Activated CD4-positive, alpha-beta T cell treated with anti-CD3 and anti-CD28 coated beads, Interleukin-2, Interleukin-6, amounts not matched to agents 100 ng/mL and 50 ng/mL, durations not matched to agents 16 hours and 8 hours (primary cell): Measurements from ENCODE around the gene ATG2B.
"Not testable (repeated sequence)": the region's sequence is repeated elsewhere in the genome, so short reads cannot be mapped to it uniquely, and the experiment has no call there.

ENCODE experiments used
- DNase-seq: peaks from one replicate; pipeline ENCODE4 v3.0.0-alpha.2; 2020

ATG2B gene

GRCh38 chr14:96370528-96370927 lies 7.4 kb upstream of the ATG2B start:
- no peak for DNase-seq

- no peak for DNase-seq
Observed at GRCh38 chr14:96368534-96368933, 5.4 kb upstream of the ATG2B start.

GRCh38 chr14:96364962-96365361 lies 1.8 kb upstream of the ATG2B start:
- DNase-seq, result no peak

- peak; percentile 55 for DNase-seq
Observed at GRCh38 chr14:96363751-96364336, 703 bp upstream of the ATG2B start.

- DNase-seq, result peak; percentile 78
Observed at GRCh38 chr14:96362071-96362964, 823 bp downstream of the ATG2B start.

DNA sequence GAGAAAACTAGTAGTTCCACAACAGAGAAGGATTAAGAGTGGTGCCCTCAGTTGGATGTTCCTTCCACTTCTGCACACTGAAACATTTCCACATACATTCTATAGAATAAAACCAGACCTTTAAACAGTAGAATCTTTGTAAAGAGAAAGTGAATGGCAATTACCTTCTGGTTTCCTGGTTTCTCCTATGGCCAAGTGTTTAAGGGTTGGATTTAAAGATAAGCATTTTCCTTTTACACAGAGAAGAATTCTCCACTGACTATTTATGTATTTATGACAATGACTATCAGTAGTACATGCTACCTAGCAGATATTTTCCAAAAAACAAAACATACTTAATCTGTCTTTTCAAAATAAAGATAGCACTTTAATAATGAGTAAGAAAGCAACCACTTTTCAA lies 3.2 kb downstream of the ATG2B start:
- DNase-seq, result no peak

DNA sequence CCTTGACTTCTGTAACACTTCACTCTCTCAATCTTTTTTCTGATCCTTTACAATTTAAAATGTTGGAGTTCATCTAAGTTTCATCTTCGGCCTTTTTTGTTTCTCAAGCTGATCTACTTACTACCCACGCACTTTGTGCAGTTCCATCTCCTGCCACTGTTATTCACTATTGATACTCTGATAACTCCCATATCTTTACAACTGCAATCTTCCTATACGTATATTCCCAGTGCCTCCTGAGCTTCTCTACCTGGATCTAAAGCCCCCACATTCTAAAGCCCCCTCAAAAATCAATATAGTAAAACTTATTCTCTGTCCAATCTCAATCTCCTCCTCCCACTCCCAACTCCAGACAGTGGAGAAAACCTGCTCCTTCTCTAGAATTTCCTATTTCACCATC lies 5.9 kb downstream of the ATG2B start:
- no peak for DNase-seq

DNA sequence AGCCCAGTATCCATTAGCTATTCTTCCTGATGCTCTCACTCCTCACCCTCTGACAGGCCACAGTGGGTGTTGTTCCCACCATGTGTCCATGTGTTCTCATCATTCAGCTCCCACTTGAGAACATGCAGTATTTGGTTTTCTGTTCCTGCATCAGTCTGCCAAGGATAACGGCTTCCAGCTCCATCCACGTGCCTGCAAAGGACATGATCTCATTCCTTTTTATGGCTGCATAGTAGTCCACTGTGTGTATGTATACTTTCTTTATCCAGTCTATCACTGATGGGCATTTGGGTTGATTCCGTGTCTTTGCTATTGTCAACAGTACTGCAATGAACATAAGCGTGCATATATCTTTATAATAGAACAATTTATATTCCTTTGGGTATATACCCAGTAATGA lies 8.9 kb downstream of the ATG2B start:
- no peak for DNase-seq

GRCh38 chr14:96352708-96353107 lies 10.4 kb downstream of the ATG2B start:
- no peak for DNase-seq

- no peak for DNase-seq
Observed at GRCh38 chr14:96351986-96352385, 11.2 kb downstream of the ATG2B start.

DNA sequence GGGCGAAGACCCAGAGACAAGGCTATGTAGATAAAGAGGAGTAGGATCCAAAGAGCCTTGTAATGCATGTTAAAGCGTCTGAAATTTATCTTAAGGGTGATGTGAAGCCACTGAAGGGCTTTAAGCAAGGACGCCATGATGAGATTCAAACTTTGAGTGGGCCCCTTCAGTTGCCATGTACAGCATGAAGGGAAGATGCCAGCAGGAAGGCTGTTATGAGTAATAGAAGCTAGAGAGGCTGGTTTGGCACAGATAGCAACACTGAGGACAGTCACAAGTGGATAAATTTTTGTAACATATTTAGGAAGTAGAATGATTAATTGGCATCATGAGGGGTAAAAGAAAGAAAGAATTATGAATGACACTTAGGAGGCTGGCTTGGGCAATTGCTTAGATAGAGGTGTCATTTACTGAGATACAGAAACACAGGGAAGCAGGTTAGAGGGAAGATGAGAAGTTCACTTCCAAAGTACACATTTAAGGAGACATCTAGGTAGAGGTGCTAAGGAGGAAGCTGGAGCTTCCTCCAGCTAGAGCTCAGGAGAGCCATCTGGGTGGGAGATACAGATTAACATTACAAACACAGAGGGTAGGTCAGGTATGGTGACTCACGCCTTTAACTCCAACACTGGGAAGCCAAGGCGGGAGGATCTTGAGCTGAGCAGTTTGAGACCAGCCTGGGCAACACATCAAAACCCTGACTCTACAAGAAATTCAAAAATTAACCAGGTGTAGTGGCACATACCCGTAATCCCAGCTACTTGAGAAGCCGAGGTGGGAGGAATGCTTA lies 13.7 kb downstream of the ATG2B start:
- DNase-seq, result peak; percentile 56

DNA sequence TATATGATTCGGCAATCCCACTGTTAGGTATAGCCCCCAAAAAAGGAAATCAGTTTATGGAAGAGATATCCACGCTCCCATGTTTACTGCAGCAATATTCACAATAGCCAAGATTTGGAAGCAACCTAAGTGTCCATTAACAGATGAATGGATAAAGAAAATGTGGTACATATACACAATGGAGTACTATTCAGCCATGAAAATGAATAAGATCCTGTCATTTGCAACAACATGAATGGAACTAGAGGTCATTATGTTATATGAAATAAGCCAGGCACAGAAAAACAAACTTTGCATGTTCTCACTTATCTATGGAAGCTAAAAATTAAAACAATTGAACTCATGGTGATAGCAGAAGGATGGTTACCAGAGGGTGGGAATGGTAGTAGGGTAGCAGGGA lies 15.2 kb downstream of the ATG2B start:
- not testable (repeated sequence) for DNase-seq

DNA sequence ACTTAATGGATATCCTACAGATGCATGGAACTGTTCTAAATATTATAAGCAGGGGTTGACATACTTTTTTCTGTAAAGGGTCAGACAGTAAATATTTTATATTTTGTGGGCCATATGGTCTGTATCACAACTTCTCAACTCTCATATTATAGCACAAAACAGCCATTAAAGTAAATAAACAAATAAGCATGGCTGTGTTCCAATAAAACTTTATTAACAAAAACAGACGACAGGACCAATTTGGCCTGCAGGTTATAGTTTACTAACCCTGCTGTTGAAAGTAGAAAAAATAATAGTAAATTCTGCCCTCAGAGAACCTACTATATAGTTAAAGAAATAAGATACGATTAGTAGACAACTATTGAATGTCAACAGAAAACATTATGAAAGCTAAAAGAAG lies 17.5 kb downstream of the ATG2B start:
- DNase-seq, result no peak

DNA sequence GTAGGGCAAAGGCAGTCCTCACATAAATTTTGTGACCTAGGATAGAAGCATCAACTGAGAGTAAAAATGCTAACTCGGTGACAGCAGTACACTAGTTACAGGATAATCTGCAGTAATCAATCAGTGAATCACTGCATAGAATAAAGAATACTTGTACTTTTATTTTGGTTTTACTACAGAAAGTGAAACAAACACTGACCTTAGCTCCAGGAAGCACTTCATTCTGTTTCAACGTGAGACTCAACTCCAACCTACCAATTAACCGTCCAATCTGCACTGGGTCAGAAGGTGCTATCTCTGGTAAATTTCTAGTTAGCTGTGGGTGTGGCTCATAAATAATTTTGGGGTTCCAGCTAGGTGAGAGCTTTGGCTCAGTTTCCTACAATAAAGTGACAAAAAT lies 21.8 kb downstream of the ATG2B start:
- no peak for DNase-seq

GRCh38 chr14:96338551-96338950 lies 24.6 kb downstream of the ATG2B start:
- DNase-seq, result no peak

DNA sequence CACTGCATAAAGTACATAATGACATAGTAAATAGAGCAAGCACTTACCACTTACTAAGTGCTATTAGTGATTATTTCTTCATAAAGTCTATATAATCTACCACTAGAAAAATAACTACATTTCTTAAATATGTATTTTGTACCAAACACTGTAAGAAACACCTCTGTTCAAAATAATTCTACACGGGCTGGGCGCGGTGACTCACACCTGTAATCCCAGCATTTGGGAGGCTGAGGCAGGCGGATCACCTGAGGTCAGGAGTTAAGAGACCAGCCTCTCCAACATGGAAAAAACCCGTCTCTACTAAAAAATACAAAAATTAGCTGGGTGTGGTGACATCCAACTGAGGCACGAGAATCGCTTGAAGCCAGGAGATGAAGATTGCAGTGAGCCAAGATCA lies 38.9 kb downstream of the ATG2B start:
- no peak for DNase-seq

DNA sequence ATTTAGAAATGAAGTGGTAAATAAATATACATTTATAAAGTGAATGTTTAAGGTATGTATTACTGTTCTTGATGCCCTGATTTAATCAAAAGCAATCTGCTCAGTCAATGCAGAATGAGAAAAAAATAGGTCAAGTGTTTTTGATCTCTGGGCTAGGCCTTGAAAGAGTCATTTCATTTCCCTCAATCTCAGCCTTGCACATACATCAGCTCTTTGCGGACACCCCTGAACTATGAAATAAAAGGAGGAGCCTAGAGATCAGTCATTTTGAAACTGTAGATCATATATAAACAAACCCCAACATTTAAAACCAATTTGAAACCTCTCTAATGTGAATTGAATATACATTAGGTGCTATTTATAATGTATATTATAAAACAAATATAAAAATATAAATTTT lies 42.5 kb downstream of the ATG2B start:
- peak; percentile 48 for DNase-seq

GRCh38 chr14:96318836-96319235 lies 44.3 kb downstream of the ATG2B start:
- no peak for DNase-seq

DNA sequence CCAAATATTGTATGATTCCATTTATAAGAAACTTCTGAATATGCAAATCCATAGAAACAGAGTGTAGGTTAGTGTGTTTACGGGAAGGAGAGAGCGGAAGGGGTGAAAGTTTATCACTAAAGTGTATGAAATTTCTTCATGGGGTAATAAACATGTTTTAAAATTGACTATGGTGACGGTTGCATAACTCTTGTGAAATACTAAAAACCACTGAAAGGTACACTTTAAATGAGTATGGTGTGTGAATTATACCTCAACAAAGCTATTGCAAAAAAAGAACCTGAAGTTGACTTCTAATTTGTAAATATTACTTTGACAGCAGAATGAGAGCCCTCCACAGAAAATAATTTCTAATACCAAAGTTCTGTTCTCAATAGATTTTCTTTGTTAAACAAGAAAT lies 47.1 kb downstream of the ATG2B start:
- no peak for DNase-seq

DNA sequence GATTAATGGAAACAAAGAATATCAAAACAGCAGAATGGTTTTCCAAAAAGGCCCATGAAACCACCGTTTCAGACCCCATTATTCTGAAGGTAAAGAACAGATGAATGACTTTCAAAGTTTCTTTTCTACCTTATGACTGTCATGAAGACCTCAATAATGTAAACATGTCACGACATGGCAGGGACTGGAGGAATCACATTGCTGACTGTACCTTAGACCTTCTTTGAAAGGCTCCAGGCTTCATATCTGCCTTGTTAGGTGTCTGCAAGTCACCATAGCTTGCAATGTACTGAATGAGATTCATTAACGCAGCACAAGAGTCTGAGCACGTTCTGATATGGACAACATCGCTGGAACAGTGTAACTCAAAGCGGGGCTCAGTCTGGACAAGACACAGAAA lies 52.2 kb downstream of the ATG2B start:
- DNase-seq, result no peak

- DNase-seq, result no peak
Observed at GRCh38 chr14:96309896-96310330, 53.2 kb downstream of the ATG2B start.

DNA sequence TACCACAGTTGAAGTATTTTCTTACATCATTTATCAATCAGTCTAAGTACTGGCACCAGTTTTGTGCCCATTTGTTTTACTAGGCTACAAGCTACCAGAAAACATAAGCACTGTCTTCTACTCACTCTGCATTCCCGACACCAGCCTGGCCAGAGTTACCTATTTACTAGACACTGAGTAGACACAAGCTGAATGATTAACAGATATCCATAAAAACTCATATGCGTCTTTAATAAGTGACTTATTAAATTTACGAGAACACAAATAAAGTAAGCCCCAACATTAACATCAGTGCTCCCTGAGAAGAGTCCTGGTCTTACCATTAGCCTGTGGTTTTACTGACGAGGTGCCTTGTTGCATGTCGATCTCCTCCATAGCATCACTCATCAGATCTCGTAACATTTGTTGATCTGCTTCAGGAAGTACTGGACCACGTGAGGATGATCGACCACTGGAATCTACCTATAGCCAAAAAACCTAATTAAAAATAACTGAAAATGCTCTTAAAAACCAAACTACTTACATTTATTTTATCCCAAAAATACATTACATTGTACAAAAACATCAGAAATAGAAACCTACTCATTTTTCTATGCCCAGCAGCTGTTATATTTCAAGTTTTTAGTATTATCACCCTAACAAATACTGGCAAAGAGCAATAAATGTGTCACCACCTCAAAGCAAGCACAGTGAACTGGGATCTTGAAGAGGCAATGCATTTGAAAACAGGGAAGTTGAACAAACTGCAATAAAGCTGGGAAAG lies 53.8 kb downstream of the ATG2B start:
- no peak for DNase-seq

GRCh38 chr14:96307434-96307833 lies 55.7 kb downstream of the ATG2B start:
- DNase-seq, result no peak
